ENCODE results near the gene HDAC8. TPM values are rescaled to one million over a fixed set of nuclear protein-coding genes. Genes with fewer than 3 reads are reported as not detected.

The HDAC8 gene
- total and polyA plus RNA-seq, 12 donors: 32.1 to 232 (median 57.1) TPM

DNA sequence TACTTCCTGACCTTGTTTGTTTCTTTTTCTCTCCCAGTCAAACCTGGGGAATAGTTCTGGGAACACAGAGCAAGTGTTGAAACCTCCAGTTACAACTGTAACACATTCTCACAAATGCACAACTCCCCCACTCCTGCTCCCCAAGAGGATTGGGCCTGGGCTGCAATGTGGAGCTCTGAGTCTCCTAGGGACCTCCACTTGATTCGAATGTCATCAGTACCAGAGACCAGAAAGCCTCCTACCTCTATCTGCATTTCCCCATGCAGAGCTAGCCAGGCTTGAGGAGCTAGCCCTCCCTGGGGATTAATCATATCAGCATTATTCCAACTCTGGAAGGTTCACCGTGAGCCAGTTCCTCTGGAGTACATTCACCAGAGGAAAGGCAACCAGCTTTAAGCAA lies 225.3 kb downstream of the HDAC8 start:
- intact Hi-C loops (cut with DNase I): no loop called here
- WGBS, 4 donors: 53 to 78% (median 67%) methylated on average over 1 to 2 of the region's 2 CpGs
- no peak overlapping the region for H3K27ac ChIP-seq
- no peaks in the 10 kb centered on the region for H3K4me1 ChIP-seq (replicated peaks in 1 of 2)
- no peak for DNase-seq
- no peaks in the 10 kb centered on the region for H3K36me3 ChIP-seq (replicated peaks in 1 of 2)
- H3K27me3 ChIP-seq: peaks cover 4% of the 10 kb centered on the region
- H3K9me3 ChIP-seq (replicated peaks in 1 of 3): no peaks in the 10 kb centered on the region
- H3K4me3 ChIP-seq: no peak overlapping the region
- TF ChIP-seq CTCF (IDR thresholded peaks at IDR 0.05) (no peak), POLR2A (IDR thresholded peaks at IDR 0.05) (no peak)

GRCh38 chrX:72346302-72346949 lies 226.2 kb downstream of the HDAC8 start:
- Histone ChIP-seq H3K27me3 (peaks cover 4% of the 10 kb centered on the region), H3K4me3 (no peak overlapping the region), H3K9me3 (replicated peaks in 1 of 3) (no peaks in the 10 kb centered on the region), H3K36me3 (replicated peaks in 1 of 2) (no peaks in the 10 kb centered on the region), H3K4me1 (replicated peaks in 1 of 2) (no peaks in the 10 kb centered on the region), H3K27ac (no peak overlapping the region)
- 75 to 95% (median 86%) methylated on average over 3 to 6 of the region's 6 CpGs for WGBS, 4 donors
- intact Hi-C loops (cut with DNase I): no loop called here
- TF ChIP-seq POLR2A (IDR thresholded peaks at IDR 0.05) (no peak), CTCF (IDR thresholded peaks at IDR 0.05) (no peak)
- no peak for DNase-seq

DNA sequence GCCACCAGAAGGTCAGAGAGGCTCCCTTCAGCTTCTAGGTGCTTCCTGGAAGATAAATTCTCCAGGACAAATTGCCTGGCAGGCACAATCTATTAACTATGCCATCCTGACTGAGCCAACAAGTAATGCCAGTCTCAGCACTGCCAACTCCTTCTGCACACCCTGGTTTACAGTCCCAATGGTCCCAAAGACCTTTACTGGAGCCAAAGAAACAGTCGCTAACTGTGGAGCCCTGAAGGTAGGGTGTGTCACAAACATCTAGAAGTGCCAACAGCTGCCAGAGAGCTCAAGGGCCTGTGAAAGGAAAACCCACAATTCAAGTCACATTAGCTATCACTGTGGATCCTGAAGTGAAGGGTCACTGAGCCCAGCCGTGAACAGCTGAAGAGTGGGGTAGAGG lies 232.0 kb downstream of the HDAC8 start:
- TF ChIP-seq POLR2A (IDR thresholded peaks at IDR 0.05) (no peak), CTCF (IDR thresholded peaks at IDR 0.05) (no peak)
- no peaks in the 10 kb centered on the region for H3K9me3 ChIP-seq (replicated peaks in 1 of 3)
- H3K4me3 ChIP-seq: no peak overlapping the region
- no peak overlapping the region for H3K27ac ChIP-seq
- peaks cover 4% of the 10 kb centered on the region for H3K27me3 ChIP-seq
- intact Hi-C loops (cut with DNase I): no loop called here
- DNase-seq: no peak
- 75 to 100% (median 97%) methylated on average over 1 to 2 of the region's 2 CpGs for WGBS, 4 donors
- no peaks in the 10 kb centered on the region for H3K36me3 ChIP-seq (replicated peaks in 1 of 2)
- no peaks in the 10 kb centered on the region for H3K4me1 ChIP-seq (replicated peaks in 1 of 2)

DNA sequence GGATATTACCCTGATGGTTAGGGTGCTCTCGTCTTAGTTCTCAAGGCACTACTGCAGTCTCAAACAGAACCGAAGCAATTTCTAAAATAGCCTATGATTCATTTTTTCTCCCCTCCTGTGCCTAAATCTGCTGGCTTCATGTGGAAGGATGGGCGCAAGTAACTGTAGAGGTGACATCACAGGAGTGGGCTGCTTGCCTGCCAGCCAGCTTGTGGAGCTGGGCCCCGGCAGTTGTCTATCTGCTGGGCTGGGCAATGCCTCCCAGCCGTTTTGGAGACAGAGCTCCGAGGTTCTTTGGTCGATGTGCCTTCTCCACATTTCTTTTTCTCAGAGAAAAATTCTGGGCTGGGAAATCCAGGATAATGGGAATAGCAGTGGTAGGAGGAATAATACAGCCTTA lies 232.6 kb downstream of the HDAC8 start:
- H3K4me1 ChIP-seq (replicated peaks in 1 of 2): no peaks in the 10 kb centered on the region
- H3K36me3 ChIP-seq (replicated peaks in 1 of 2): no peaks in the 10 kb centered on the region
- no peak overlapping the region for H3K27ac ChIP-seq
- intact Hi-C loops (cut with DNase I): no loop called here
- H3K27me3 ChIP-seq: peaks cover 4% of the 10 kb centered on the region
- TF ChIP-seq CTCF (IDR thresholded peaks at IDR 0.05) (no peak), POLR2A (IDR thresholded peaks at IDR 0.05) (no peak)
- H3K4me3 ChIP-seq: no peak overlapping the region
- no peaks in the 10 kb centered on the region for H3K9me3 ChIP-seq (replicated peaks in 1 of 3)
- DNase-seq: no peak
- WGBS, 4 donors: 81 to 98% (median 88%) methylated on average over 3 to 7 of the region's 7 CpGs

Measured in adrenal gland (tissue), 12 donors.